Fibroblast of skin of back (primary cell): ENCODE data around the gene COPS9. TPM values are rescaled to one million over a fixed set of nuclear protein-coding genes. Genes with fewer than 3 reads are reported as not detected.

Source experiments
- DNase-seq: peaks from one replicate; pipeline ENCODE4 v3.0.0-alpha.2; 2013
- polyA plus RNA-seq, 2 experiments: library from polyadenylated mRNA; unstranded; fragments of 120-200 nt; gene quantifications; one replicate each; pipeline ENCODE4 v1.2.1, GENCODE V29; 2013; ENCODE audit not compliant: insufficient read length in 2 of 2

The COPS9 gene
- 109 TPM for polyA plus RNA-seq (2013, experiment 1 of 2; ENCODE audit: insufficient read length)
- polyA plus RNA-seq (2013, experiment 2 of 2; ENCODE audit: insufficient read length): 61.7 TPM

DNA sequence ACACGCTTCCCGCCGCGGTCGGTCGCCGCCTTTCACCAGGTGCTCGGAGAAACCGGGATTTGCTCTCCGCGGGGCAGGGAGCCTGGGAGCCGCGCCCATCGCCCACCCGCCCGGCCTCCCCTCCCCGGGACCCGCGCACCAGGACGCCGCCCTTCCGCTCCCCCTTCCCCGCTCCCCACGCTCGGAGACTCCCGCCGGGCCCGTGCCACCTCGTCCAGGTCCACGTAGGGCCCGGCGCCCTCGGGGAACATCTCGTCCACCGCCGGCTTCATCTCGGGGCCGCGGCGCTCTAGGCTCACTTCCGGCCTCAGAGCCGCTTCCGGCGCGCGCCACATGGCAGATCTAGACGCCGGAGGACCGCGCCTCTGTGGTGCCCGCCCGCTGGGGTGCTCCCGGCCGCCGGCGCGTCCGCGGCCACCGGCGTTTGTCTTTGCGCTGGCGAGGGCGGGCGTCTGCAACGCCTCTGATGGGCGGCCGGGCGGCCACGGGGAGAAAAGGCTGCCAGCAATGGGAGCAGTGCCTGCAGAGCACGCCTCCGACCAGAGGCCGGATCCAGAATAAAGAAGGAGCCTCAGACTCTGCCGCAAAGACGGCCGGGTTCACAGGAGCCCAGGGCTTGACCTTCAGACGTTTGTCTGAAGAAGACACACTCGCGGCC lies at the start of gene COPS9:
COPS9 (minus strand) TSS at position 293 of the 658 bp plus-strand sequence; CDS start at position 272, 21 bp downstream.
- DNase-seq: peak; percentile 88

DNA sequence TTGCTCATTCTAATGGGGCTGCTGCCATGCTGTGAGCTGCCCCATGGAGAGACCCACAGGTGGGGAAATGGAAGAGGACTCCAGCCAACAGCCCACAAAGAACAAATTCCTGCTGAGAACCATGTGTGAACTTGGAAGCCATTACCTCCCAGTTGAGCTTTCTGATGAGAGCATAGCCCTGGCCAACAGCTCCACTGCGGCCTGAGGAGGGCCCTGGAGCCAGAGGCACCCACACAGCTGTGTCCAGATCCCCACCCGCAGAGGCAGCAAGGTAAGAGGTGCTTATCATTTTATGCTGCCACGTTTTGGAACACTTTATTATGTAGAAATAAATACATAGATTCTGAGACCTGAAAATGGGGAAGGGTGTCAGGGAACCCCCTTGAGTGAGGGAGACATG lies 48.6 kb upstream of the COPS9 start:
- DNase-seq: no peak

DNA sequence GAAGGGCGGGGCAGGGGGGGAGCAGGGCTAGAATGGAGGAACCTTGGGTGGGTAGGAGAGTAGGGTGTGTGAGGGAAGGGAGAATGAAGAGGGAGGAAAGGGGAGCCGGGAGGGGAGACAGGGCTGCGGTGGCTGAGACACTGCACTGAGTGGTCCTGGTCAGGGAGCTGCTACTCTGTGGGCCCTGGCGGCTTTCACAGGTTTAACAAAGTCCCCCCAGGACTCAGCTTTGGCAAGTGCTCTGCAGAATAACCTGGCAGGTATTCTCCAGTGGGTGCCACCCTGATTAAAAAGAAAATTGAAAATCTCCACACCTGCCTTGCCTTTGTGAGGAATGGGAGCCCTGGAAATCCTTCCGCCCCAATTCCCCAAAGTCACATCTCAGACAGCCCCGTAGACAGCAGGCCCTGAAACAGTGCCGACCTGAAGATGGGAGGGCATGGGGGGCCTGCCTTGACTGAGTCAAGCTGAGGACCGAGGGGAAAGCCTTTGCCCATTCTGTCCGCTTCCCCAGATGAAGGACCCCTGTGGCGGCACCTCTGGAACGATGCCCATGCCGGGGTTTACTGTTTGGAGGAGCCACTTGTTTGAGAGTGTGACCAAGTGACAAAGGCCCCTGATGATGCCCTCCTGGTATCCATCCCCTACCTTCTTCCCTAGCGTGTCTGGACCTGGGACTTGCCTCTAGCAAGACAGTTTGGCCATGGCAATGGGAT lies 47.9 kb upstream of the COPS9 start:
- DNase-seq: no peak

DNA sequence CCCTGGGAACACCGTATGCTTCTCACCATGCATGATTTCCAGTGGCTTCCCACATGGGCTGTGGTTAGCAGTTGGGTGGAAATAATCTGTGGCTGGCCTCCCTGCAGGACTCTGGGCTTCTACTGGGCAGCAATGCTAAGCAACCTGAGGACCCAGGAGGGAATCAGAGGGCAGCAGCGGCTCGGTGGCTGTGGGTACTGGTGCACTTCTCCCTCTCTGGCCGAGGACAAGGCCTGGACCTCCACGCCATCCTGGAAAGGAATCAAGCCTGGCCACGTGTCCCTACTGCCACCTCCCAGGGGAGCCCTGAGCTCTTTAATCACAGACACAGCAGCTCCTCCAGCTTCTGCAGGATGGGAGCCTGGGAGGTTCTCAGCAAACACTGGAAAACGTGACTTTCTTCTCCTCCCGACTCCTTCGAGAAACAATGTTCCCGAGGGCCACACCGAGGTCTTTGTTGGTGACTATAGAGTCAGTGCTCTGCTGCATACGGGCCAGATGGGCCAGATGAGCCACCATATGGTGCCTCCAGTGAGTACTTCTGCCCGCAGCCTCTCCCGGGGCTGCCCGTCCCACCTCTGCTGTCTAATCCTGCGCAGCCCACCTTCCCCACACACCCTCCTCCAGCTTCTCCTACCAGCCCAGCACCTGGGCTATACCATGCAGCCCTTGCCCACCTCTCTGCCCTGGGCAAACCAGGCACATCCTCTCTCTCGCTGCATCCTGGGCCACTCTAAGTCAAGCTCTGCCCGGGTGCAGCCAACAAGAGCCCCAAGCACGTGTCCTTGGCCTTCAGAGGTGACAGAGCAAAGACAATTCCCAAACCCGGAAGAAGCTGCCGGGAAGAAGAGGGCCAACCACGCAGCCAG lies 47.1 kb upstream of the COPS9 start:
- no peak for DNase-seq

DNA sequence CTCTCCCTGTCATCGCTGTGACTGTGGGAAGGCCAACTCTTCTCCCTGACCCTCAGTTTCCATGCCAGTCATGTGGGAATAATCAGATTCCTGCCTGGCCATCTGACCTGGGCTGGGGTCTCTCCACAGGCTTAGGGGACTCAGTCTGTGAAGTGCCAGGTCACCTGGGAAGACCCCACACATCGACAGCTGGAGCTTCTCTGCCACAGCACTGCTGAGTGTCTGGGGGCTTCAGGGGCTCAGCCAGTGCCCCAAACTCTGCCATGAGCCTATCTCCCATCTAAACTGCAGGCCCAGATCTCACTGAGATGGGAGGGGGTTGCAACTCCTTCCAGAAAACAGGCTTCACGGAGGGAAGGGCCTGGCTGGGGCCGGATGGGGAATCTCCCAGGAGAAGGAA lies 46.4 kb upstream of the COPS9 start:
- DNase-seq: no peak

DNA sequence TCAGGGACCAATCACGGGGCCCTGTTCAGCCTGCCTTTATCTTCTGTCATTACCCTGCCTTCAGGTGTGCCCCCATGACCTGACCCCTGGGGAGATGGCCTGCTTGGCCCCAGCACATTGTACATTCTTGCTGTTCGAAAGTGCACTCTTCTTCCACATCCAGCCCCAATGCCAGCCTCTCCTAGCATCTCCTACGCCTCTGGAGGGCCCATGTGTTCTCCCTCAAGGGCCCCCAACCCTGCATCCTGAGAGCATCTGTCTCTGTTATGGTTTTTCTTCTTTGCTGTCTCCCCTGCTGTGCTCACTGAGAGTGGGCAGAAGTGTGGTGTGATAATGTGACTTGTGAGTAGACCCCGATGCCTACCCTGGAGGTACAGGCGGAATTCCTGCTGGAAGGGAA lies 45.9 kb upstream of the COPS9 start:
- DNase-seq: no peak

DNA sequence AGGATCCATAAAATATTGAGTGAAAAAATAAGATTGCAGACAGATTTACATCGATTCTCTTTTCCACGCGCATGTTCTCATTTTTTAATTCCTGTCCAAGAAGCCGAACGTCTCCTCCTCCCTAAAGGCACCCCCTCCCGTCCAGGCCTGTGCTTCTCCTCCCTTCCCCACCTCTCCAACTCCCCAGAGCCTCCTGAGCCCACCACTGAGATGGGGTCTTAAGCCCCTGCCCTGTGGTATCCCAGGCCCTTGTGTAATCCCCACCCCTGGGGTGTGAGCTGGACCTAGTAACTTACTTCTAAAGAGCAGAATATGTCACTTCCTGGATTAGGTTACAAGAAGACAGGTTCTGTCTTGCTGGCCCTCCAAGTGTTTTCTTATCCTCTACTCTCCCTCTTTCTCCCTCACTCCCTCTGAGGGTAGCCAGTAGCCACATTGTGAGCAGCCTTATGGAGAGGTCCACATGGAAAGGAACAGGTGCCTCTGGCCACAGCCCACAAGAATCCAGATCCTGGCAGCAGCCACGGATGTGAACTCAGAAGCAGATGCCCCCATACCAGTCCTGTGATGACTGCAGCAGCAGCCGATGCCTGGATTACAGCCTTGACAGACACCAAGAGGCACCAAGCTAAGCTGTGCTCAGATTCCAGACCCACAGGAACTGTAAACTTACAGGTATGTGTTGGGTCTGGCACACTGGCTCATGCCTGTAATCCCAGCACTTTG lies 44.0 kb upstream of the COPS9 start:
- no peak for DNase-seq

DNA sequence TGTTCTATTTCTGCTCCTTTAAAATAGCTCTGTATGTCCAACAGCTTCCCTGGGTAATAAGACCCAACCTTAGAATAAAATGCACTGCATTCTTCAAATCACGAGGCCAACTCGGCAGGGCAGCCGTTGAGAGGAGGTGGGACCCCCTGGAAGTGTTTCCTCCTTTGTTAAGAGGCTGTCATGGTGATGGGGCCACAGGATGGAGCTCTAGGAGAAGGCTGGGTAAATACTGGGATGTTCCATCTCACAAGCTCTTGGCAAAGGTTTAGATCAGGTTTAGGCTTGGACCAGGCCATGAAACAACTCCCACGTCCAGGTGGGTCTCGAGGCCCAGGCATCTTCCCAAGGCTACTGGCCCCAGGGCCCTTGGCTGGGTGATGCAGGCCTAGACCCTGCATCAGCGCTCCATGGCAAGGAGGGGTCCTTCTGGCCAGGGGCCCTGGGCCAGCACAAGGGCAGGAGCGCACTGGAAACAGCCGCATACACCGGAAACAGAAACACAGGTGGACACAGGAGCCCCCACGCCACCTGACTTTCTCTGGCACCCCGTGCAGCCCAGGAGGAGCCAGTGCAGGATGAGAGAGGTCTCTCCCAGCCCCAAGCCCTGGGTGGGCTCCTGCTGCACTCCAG lies 43.2 kb upstream of the COPS9 start:
- no peak for DNase-seq

DNA sequence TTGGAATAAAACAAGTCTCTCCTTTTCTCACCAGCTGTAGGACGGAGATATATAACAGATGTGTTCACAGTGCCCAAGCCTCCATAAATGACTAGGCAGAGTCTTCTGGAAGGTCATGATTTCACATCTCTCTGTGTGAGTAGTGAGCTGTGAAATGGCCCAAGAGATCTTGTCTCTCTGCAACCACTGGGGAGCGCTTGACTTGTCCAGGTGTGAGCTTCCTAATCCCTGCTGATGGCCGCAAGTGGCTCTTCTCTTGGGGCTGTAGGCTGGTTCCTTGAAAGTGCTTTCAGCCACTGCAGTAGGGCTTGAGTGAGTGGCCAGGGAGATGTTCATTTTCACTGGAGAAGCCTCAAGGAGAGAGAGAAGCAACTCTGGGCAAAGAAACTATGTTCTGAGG lies 42.5 kb upstream of the COPS9 start:
- DNase-seq: no peak

DNA sequence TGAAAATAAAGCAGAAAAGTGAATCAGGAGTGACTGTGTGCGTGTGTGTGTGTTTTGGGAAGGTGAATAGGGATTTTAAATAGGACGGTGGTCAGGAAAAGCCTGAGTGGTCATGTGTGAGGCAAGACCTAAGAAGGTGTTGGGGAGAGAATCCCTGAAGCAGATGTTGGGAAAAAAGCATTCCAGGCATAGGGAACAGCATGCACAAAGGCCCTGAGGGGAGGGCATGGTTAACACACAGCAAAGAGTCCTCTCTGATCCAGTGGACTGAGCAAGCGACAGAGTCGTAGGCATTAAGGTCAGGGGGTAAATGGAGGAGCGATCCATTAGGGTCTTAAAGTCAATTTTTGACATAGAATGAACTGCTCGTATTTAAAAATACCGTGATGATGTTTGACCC lies 38.4 kb upstream of the COPS9 start:
- DNase-seq: no peak

DNA sequence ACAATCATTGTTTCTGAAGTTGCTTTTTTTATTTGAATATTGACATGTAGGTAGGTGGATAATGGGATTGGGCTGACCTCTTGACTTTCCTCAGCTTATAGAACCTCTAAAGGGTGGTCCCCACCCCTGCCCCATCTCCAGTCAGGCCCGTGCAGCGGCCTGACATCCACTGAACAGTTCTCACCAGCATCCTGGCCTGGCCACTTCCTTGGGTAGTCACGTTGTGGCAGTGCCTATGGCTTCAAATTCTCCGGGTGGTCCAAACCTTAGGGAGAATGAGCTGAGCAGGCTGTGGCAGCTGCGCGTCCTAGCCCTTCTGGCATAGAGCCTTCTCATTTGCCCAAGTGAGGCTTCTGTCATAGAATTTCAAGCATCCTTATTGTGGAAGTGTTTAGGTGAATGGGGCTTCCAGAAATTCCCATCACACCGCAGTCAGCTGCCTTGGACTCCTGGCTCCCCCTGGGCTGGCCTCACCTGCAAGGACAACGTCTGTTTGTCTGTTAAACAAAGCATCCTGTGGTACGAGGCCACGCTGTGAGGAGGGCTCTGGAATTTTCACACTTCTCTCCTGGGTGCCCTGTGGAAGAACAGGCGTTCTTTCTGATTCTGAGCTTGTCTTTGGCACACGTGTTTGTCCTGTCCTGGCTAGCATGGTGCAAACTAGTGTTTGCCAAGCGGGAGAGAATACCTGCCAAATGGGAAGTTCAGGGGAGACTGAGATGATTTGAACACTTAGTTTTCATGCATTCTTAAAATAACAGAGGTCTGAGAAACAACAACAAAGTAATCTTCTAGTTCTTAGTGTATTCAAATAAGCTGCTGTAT lies 36.2 kb upstream of the COPS9 start:
- DNase-seq: no peak

DNA sequence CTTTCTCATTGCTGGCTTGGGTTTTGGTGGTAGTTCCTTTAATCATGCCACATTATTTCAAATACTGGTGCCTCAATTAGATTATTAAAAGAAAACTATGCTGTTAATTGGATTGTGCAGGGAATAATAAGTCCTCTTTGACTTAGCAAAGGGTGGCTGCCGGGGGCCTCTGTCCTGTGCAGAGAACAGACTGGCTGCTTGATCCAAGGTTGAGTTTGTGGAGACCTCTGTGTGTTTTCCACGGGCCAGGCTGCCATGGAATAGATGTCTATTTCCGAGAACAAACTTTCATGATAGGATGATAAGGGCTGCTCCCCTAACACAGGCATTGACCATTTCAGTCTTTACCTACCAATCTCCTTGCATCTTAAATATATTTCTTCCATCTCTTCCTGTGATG lies 34.8 kb upstream of the COPS9 start:
- DNase-seq: no peak

DNA sequence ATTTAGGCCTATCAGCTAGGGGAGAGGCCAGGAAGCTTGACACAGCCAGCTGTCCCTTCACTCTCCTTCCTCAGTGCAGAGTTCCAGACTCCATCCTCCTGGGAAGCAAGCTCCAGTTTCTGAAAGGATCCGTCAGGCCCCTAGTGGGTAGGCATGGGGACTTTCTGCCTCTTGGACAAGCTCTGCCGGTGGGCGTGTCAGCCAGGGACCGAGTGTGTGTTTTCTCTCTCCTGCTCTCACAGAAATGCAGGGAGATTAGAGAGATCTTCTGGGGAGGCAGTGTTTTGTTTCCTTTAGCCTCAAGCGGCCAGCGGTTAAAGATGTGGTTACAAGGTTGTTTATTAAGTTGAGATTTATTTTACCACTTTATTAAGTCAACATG lies 34.2 kb upstream of the COPS9 start:
- DNase-seq: no peak

DNA sequence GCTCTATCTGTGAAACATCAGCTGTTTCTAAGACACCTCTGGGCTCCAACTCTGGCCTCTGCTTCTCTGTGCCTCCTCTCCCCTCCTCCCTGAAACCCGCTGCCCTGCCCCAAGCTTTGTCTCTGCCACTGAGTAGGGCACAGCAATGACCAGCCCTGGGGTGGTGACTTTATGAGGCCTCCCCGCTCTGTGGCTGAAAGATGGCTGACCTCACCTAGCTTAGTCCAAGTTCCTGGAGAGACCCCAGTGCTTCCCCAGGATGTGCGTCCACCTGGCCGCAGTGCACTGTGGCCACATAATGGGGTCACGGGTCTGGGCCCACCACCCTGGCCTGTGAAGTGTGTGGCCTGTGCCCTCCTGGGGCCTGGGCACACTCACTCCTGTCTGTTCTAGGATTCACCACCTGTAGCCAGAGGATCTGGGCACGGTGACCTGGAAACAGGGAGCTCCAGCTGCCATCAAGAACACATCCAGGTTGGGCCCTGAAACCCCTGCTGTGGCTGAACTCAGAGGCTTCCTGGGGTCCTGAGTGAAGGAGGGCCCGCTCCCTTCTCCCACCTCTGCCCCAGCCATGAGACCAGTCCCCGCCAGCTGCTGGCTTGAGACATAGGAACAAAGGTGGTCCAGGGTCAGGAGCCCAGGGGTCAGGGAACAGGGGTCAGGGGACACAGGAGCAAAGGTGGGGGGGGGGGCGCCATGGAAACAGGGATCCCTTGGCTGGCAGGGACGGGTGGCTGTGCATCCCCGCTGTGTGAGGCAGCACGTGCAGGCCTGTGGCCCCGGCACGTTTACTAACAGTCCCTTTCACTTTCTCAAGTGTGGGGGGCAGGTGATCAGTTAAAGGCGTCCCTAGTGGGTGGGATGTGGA lies 33.6 kb upstream of the COPS9 start:
- DNase-seq: no peak

DNA sequence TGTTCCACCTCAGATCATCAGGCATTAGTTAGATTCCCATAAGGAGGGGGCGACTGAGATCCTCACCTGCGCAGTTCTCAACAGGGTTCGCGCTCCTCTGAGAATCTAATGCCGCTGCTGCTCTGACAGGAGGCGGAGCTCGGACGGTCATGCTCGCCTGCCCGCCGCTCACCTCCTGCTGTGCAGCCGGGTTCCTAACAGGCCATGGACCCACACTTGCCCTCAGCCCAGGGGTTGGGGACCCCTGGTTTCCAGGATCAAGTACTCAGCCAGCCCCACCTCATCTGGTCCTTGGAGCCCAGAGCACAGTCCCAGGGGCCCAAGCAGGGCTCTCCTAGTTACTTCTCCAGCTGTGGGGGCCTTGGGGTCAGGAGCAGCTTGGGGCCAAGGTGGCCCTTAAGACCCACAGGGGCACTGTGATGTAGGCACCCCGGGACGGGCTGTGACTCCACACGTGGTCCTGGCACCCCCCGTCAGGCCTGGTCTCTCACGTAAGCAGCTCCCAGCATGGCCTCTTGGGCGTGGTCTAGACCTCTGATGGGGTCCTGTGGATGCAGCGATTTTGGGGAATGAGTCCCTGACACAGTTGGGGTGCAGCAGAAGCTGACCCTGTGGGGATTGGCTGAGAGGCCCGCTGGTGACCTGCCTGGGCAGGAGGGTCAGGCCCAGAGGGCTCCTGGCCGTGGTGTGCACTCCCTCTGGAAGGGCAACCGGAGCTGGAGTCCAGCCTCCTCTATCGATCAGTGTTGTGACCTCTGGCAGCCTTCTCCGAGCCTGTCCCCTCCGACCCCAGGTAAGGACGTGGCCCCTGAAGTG lies 32.6 kb upstream of the COPS9 start:
- DNase-seq: no peak

DNA sequence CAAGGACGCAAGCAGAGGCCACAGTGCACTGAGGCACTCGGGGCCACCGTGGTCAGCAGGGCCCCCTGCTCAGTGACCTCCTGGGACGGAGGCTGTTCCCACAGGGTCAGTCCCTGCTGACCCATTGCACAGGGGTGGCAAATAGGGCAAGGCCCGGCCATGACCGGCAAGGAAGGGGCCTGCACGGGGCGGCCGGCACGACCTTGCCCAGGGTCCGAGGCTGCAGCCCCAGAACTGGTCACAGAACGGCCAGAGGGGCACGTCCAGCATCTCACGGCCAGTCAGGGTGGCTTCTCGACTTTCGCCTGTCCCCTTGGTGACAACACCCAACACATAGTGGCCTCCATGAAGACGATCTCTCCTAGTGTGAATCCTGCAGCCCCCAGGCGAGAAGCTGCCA lies 31.9 kb upstream of the COPS9 start:
- DNase-seq: no peak

DNA sequence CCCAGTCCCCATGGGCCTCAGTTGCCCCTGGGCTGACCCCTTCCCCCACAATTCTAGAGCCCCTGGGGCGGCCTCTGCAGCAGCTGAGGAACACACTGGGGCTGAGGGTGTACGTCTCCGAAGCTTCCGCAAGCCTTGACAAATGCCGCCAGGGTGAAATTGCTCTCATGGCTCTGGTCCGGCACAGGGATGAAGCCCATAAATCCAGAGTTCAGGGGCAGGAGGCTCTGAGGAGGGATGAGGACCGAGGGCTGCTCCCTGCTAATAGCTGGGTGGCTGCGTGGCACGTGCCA lies 31.4 kb upstream of the COPS9 start:
- no peak for DNase-seq

DNA sequence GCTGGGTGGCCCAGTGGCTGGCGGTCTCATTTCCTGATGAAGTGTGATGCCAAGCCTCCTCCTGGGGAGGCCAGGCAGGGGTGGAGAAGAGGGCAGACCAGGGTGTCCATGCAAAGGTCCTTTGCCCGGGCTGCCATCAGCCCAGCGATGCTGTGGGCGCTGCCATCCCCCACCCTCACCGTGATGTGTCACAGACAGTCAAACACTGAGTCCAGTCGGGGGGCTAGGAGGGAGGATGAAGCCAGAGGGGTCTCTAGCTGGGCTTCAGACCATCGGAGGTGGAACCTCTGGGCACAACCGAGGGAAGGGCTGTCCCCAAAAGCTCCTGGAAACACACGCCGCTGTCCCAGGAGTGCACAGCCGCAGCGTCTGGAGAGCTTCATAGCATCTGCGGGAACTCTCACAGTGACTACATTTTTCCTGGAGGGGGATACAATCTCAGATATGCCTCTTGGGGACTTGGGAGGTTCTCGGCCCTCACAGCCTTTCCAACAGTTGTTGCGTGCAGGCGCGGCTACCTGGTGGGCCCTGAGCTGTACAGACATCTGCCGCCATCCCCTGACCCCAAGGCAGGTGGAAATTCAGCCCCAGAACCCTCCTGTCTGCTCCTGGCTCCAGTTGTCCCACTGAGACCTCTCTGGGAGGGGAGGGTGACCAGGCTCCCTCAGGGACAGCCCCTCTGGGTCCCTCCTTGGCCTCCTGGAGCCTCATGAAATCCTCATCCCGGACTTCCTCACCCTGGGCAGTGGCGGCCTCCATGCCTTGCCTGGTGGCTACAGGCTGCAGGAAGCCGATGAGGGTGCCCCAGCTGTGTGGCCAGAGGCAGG lies 30.9 kb upstream of the COPS9 start:
- no peak for DNase-seq

DNA sequence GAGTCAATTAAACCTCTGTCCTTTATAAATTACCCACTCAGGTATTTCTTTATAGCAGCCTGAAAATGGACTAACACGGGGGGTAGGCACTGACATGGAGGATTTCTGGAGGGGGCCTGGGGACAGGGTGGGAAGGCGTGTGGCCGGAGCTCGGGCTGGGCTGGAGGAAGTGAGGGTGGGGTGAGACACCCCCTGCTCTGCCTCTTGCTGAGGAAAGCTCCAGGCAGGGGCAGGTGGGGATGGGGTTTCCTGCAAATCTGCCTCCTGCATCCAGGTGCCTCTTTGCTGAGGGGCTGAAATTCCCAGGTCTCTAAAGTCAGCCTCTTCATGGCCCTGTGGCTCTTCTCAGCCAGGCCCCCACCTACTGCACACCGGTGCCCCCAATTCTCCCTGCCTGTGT lies 30.1 kb upstream of the COPS9 start:
- DNase-seq: no peak
